Nephron progenitor cell (in vitro differentiated cells): ENCODE measurements around the gene TNKS1BP1.
A peak's percentile ranks its signal among the peaks of the same experiment; 100 is the strongest.
"Not testable (repeated sequence)": the region's sequence is repeated elsewhere in the genome, so short reads cannot be mapped to it uniquely, and the experiment has no call there.

Experiments used
- DNase-seq: peaks from one replicate; pipeline ENCODE4 v3.0.0; 2021
- H3K27ac Mint-ChIP-seq: 2 replicates; pipeline ENCODE4 v1.8.0; 2021; ENCODE audit warnings: mild to moderate bottlenecking, moderate library complexity, mixed read lengths
- H3K27me3 Mint-ChIP-seq: 2 replicates; pipeline ENCODE4 v1.8.0; 2021; ENCODE audit warnings: mild to moderate bottlenecking, low read depth, mixed read lengths; ENCODE audit not compliant: poor library complexity
- H3K36me3 Mint-ChIP-seq: 2 replicates; pipeline ENCODE4 v1.8.0; 2021; ENCODE audit warnings: low read depth, mixed read lengths
- H3K4me1 Mint-ChIP-seq: 2 replicates; pipeline ENCODE4 v1.8.0; 2021; ENCODE audit warnings: mixed read lengths
- H3K4me3 Mint-ChIP-seq: 2 replicates; pipeline ENCODE4 v1.8.0; 2021; ENCODE audit warnings: mild to moderate bottlenecking, moderate library complexity, mixed read lengths
- H3K9me3 Mint-ChIP-seq: 2 replicates; pipeline ENCODE4 v1.8.0; 2021; ENCODE audit warnings: mild to moderate bottlenecking, moderate library complexity, mixed read lengths
- CTCF ChIP-seq: fragments of 200-600 bp; sonication (generic); IDR thresholded peaks from 2 replicates; pipeline ENCODE4 v1.5.0; 2021; ENCODE audit warnings: antibody characterized with exemption

The TNKS1BP1 gene

GRCh38 chr11:57343825-57344224, 19.1 kb upstream of the TNKS1BP1 start:
- Mint-ChIP-seq H3K27me3 (no peaks in the 10 kb centered on the region), H3K27ac (peak overlapping the region; percentile 76), H3K36me3 (no peaks in the 10 kb centered on the region), H3K9me3 (no peaks in the 10 kb centered on the region), H3K4me3 (no peak overlapping the region), H3K4me1 (peaks cover 92% of the 10 kb centered on the region)
- TF ChIP-seq CTCF, result no peak
- DNase-seq, result no peak

GRCh38 chr11:57342702-57343101, 17.9 kb upstream of the TNKS1BP1 start:
- TF ChIP-seq CTCF, result no peak
- Mint-ChIP-seq H3K36me3 (no peaks in the 10 kb centered on the region), H3K4me1 (peaks cover 92% of the 10 kb centered on the region), H3K9me3 (no peaks in the 10 kb centered on the region), H3K27ac (peak overlapping the region; percentile 66), H3K27me3 (no peaks in the 10 kb centered on the region), H3K4me3 (no peak overlapping the region)
- no peak for DNase-seq

GRCh38 chr11:57341250-57341808, 16.6 kb upstream of the TNKS1BP1 start:
- H3K27ac Mint-ChIP-seq, result no peak overlapping the region
- peaks cover 90% of the 10 kb centered on the region for H3K4me1 Mint-ChIP-seq
- no peaks in the 10 kb centered on the region for H3K36me3 Mint-ChIP-seq
- no peaks in the 10 kb centered on the region for H3K9me3 Mint-ChIP-seq
- no peak for DNase-seq
- TF ChIP-seq CTCF, result no peak
- no peaks in the 10 kb centered on the region for H3K27me3 Mint-ChIP-seq
- no peak overlapping the region for H3K4me3 Mint-ChIP-seq

- Mint-ChIP-seq H3K27me3 (no peaks in the 10 kb centered on the region), H3K4me3 (peak overlapping the region; percentile 57), H3K27ac (peak overlapping the region; percentile 13), H3K4me1 (peaks cover 88% of the 10 kb centered on the region), H3K9me3 (no peaks in the 10 kb centered on the region), H3K36me3 (no peaks in the 10 kb centered on the region)
- peak; percentile 35 for TF ChIP-seq CTCF
- DNase-seq, result peak; percentile 81
These were observed 15.4 kb upstream of the TNKS1BP1 start for GRCh38 chr11:57340039-57340615.

- DNase-seq, result no peak
- no peaks in the 10 kb centered on the region for H3K27me3 Mint-ChIP-seq
- H3K4me3 Mint-ChIP-seq, result peak overlapping the region; percentile 57
- peaks cover 1% of the 10 kb centered on the region for H3K36me3 Mint-ChIP-seq
- TF ChIP-seq CTCF, result no peak
- peaks cover 91% of the 10 kb centered on the region for H3K4me1 Mint-ChIP-seq
- H3K27ac Mint-ChIP-seq, result peak overlapping the region; percentile 13
- H3K9me3 Mint-ChIP-seq, result no peaks in the 10 kb centered on the region
These were observed 14.6 kb upstream of the TNKS1BP1 start for GRCh38 chr11:57339328-57339727.

GRCh38 chr11:57338142-57338541, 13.4 kb upstream of the TNKS1BP1 start, which contains the start of gene P2RX3:
TSS of gene P2RX3 (plus strand) at chr11:57338352. CDS start at chr11:57338551, 199 bp downstream.
- H3K27ac Mint-ChIP-seq, result peak within 1 kb of the TSS; percentile 82

GRCh38 chr11:57336856-57337255, 12.1 kb upstream of the TNKS1BP1 start:
- H3K27ac Mint-ChIP-seq, result not testable (repeated sequence)

More at GRCh38 chr11:57338142-57338541, 13.4 kb upstream of the TNKS1BP1 start, which contains the start of gene P2RX3:
- Mint-ChIP-seq H3K36me3 (peaks cover 11% of the 10 kb centered on the region), H3K4me3 (peak within 1 kb of the TSS; percentile 54), H3K9me3 (no peaks in the 10 kb centered on the region), H3K27me3 (no peaks in the 10 kb centered on the region), H3K4me1 (peaks cover 91% of the 10 kb centered on the region)
- no peak for TF ChIP-seq CTCF
- DNase-seq, result no peak

More at GRCh38 chr11:57336856-57337255, 12.1 kb upstream of the TNKS1BP1 start:
- not testable (repeated sequence) for DNase-seq, H3K9me3 Mint-ChIP-seq, H3K27me3 Mint-ChIP-seq
- peaks cover 22% of the 10 kb centered on the region for H3K36me3 Mint-ChIP-seq
- H3K4me1 Mint-ChIP-seq, result peaks cover 83% of the 10 kb centered on the region
- H3K4me3 Mint-ChIP-seq, result peak overlapping the region; percentile 92
